T-helper 2 cell (primary cell): Measurements from ENCODE around the gene ADAMTSL4.

ENCODE experiments used
- DNase-seq, 5 experiments: peaks; one replicate each; pipeline versions ENCODE4 v3.0.0 to v3.0.0-alpha.2; 2012 to 2022

Gene ADAMTSL4

GRCh38 chr1:150535511-150536287, 13.5 kb upstream of the ADAMTSL4 start:
- no peak for DNase-seq

GRCh38 chr1:150536836-150537731, 12.1 kb upstream of the ADAMTSL4 start:
- DNase-seq: no peak

DNA sequence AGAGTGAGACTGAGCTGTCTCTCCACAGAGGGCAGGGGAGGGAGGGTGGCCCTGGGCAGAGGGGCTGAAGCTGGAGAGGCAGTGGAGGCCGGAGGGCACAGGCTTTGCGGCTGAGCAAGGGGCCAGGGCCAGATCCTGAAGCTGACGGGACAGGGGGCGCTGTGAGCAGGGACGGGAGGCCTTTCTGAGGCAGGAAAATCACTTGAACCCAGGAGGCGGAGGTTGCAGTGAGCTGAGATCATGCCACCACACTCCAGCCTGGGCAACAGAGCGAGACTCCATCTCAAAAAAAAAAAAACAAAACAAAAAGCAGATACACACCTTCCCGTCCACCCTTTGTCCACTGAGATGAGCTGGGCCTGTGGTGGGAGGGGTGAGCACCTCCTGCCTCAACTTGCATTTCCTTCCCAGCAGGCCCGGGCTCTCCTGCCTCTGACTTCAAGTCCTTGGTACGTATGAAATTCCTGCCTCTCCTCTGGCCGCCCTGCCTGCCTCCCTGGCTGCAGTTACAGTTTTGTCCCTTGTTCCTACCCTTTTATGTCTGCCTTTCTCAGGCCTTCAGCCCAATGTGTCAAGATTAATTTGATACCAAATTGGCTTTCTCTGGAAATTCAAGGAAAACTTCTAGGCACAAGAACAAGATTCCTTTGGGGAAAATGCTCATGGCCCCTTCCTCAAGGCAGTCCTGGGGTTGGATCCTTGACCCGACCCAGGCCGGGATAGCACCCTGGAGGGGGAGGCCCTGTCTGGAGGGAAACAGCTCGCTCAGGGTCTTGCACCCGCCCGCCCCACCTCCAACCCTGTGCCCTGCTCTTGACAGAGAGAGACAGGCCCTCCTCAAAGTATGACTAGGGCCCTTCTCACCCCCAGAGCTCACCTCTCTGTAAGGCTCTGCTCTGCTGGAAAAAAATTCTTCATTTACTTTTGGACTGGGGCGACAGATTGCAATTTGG, 11.2 kb upstream of the ADAMTSL4 start:
- DNase-seq: no peak

DNA sequence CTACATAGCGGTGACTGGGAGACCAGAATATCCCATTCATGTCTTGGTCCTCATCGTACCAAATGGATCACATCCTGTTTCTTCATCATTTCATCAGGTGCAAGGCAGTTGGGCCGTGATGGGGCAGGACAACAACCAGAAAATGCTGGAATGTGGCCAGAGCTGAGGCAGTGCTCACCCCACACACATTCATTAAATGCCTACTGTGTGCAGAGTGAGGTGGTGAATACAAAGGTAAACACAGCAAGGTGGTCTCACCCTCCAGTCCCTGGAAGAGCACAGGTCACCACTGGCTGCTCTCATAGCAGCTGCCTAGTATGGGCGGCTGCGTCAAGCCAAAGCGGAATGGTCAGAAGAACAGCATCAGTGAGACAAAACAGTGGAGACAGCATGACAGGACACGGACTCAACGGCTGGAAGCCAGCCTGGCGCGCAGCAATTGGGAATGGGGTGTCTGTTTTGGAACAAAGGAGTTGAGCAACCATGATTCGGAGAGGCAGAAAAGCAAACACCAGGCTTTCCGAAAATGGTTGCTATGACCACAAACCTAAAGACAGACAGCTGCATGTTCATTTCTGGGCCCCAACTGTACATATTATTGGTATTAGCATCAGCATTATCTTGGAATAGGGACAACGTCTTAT, 5.6 kb upstream of the ADAMTSL4 start:
- DNase-seq: no peak

DNA sequence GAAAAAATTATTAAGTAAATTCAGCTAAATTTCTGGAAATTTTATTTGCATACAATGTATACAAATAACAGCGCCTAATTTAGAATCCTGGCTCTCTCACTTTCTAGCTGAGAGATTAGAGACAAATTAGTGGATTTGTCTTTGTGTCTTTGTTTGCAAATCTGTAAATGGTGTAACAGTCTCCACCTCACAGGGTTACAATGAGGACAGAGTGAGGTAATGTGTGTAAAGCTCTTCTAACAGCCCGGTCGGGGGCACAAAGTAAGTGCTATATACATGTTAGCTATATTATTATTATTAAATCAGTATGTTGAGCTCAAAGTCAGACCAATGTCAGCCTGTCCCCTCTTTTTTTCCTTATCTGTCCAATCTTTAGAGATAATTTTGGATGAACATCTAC, 5.0 kb upstream of the ADAMTSL4 start:
- DNase-seq: no peak

DNA sequence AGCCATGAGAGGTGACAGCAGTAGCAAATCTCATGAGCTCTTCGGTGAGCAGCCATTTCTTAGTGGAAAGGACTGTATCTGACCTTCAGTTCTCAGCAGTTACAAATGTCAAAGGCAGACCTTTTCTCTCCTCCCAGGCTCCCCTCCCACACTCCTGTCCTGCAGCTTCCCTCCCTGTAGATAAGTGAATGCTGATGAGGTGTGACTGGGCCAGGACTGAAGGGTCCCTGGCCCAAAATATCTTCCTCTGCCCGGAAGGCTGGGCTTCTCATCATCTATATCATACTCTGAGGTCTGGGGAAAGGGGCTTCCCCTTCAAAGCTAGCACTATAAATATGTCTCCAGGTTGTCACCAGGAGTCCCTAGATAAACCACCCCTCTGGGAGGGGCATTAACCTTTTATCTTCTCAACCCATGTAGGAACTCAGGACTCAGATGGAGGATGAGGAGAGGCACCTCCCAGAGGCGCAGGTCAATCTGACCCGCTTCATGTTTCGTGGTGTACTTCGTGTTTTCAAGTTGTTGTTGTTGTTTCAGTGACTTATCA, 3.6 kb upstream of the ADAMTSL4 start:
- no peak for DNase-seq

GRCh38 chr1:150546294-150546937, 2.8 kb upstream of the ADAMTSL4 start:
- DNase-seq: no peak

DNA sequence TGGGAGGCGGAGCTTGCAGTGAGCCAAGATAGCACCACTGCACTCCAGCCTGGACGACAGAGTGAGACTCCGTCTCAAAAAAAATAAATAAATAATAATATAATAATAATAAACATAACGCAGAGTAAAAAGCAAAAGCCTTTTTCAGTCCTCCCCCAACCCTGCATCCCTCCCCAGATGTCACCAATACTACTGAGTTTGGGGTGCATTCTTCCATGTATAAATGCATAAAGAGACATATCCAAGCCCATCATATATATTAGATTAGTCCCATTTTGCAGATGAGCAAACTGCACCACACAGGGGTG, 930 bp upstream of the ADAMTSL4 start:
- DNase-seq: no peak

GRCh38 chr1:150549496-150550221, 451 bp downstream of the ADAMTSL4 start:
- DNase-seq: no peak

GRCh38 chr1:150550222-150551050, 1.2 kb downstream of the ADAMTSL4 start:
- no peak for DNase-seq

GRCh38 chr1:150551051-150551783, 2.0 kb downstream of the ADAMTSL4 start:
- DNase-seq: no peak

DNA sequence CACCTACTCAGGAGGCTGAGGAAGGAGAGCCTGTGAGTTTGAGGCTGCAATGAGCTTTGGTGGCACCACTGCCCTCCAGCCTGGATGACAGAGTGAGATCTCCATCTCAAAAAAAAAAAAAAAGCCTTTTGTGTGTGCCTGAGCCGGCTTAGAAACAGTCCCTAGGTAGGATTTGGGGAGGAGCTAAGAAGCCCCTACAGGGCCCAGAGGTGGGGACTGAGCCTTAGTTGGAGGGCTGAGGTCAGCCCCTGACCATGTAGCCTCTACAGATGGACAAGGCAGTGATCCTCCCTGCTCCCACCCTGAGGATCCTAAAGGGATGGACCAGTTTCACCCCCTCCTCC, 2.5 kb downstream of the ADAMTSL4 start:
- no peak for DNase-seq

DNA sequence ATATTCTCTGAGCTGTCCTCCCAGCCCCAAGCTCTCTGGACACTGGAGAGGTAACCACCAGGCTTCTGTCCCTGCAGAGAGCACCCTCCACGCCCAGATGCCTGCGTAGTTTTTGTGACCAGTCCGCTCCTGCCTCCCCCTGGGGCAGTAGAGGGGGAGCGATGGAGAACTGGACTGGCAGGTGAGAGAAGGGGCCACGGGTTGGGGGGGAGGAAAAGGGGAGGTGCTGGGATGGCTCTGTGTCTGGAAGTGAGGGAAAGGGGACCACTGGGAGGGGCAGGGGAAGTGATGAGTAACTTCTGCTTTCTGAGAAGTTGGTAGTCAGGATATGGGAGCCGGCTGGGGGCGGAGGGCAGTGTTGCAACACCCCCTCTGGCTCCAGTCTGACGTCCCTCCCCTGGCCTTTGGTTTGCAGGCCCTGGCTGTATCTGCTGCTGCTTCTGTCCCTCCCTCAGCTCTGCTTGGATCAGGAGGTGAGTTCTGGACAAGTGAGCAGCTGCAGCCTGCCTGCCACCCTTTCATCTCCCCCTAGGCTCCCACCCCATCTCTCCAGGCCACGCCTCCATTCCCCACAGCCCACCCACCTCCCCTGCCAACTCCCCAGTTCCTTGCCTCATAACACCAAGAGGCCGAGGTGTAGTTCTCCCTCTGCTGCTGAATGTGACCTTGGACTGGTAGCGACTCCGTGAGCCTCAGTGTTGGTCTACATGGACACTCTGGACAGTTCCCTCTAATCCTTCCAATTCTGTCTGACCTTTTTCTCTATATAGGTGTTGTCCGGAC, 3.1 kb downstream of the ADAMTSL4 start:
- DNase-seq: no peak

DNA sequence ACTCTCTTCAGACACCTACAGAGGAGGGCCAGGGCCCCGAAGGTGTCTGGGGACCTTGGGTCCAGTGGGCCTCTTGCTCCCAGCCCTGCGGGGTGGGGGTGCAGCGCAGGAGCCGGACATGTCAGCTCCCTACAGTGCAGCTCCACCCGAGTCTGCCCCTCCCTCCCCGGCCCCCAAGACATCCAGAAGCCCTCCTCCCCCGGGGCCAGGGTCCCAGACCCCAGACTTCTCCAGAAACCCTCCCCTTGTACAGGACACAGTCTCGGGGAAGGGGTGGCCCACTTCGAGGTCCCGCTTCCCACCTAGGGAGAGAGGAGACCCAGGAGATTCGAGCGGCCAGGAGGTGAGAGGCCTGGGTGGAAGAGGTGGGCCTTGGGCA, 3.7 kb downstream of the ADAMTSL4 start:
- DNase-seq: no peak

DNA sequence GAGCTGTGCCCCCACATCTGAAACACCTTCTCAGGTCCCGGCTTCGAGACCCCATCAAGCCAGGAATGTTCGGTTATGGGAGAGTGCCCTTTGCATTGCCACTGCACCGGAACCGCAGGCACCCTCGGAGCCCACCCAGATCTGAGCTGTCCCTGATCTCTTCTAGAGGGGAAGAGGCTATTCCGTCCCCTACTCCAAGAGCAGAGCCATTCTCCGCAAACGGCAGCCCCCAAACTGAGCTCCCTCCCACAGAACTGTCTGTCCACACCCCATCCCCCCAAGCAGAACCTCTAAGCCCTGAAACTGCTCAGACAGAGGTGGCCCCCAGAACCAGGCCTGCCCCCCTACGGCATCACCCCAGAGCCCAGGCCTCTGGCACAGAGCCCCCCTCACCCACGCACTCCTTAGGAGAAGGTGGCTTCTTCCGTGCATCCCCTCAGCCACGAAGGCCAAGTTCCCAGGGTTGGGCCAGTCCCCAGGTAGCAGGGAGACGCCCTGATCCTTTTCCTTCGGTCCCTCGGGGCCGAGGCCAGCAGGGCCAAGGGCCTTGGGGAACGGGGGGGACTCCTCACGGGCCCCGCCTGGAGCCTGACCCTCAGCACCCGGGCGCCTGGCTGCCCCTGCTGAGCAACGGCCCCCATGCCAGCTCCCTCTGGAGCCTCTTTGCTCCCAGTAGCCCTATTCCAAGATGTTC, 4.3 kb downstream of the ADAMTSL4 start:
- DNase-seq: no peak

GRCh38 chr1:150554086-150554452, 4.9 kb downstream of the ADAMTSL4 start:
- DNase-seq: no peak

DNA sequence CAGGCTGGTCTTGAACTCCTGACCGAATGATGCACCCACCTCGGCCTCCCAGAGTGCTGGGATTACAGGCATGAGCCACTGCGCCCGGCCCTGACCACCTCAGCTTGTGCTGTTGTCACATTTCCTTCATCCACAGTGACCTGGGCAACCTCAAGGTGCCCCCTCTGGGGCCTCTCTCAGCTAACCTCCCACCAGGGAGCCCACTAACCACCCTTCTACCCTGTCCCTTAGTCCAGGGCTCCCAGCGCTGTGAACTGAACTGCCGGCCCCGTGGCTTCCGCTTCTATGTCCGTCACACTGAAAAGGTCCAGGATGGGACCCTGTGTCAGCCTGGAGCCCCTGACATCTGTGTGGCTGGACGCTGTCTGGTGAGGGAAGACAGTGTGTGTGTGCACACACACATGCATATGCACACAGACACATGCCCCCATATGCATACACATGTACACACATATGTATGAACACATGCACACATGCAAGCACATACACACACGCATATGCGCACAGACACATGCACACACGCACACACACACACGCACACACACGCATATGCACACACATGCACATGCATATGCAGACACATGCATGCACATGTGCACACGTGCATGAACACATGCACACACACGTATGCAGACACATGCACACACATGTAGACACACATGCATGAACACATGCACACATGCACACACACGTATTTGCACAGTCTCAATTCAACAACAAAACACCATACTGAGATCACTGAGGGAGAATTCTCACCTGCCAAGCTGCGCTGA, 6.2 kb downstream of the ADAMTSL4 start:
- no peak for DNase-seq
